Gastrocnemius medialis (tissue), 4 donors: Measurements from ENCODE around the gene RAB17. TPM values are rescaled to one million over a fixed set of nuclear protein-coding genes. Genes with fewer than 3 reads are reported as not detected.
A peak's percentile ranks its signal among the peaks of the same experiment; 100 is the strongest.

Source experiments
- ATAC-seq, 2 donors: fragments of 150-250 bp; one replicate each; pipeline ENCODE4 v1.9.1; 2016
- DNase-seq, 2 donors: peaks; one replicate each; pipeline ENCODE4 v3.0.0-alpha.2; 2019
- H3K27ac ChIP-seq, 4 donors: fragments of 200-600 bp; sonication (generic); 1 replicate in 1 of 4; 2 replicates in 3 of 4; pipeline ENCODE4 v1.5.1; 2016 to 2018; ENCODE audit warnings: mild to moderate bottlenecking in 2 of 4, moderate library complexity in 1 of 4
- H3K27me3 ChIP-seq, 3 donors: fragments of 200-600 bp; sonication (generic) in 2 of 3; 1 replicate in 1 of 3; 2 replicates in 2 of 3; pipeline versions ENCODE4 v1.5.1 to v1.6.0; 2016 to 2019; ENCODE audit warnings: mild to moderate bottlenecking in 1 of 3, moderate library complexity in 1 of 3
- H3K36me3 ChIP-seq, 2 donors: fragments of 200-600 bp; sonication (generic) in 1 of 2; one replicate each; pipeline ENCODE4 v1.5.1; 2017 to 2018
- H3K4me1 ChIP-seq, 2 donors: fragments of 200-600 bp; sonication (generic) in 1 of 2; one replicate each; pipeline ENCODE4 v1.5.1; 2016 to 2017; ENCODE audit warnings: mild to moderate bottlenecking in 2 of 2
- H3K4me3 ChIP-seq, 4 donors: fragments of 200-600 bp; sonication (generic) in 3 of 4; 1 replicate in 1 of 4; 2 replicates in 3 of 4; pipeline ENCODE4 v1.5.1; 2016 to 2019; ENCODE audit warnings: mild to moderate bottlenecking in 2 of 4
- H3K9me3 ChIP-seq, 3 donors: fragments of 200-600 bp; sonication (generic) in 2 of 3; 1 replicate in 1 of 3; 2 replicates in 2 of 3; pipeline ENCODE4 v1.5.1; 2016 to 2019
- POLR2A ChIP-seq, 2 donors: fragments of 450-650 bp; IDR thresholded peaks; one replicate each; pipeline ENCODE4 v1.6.1; 2017; ENCODE audit warnings: antibody characterized with exemption in 2 of 2, mild to moderate bottlenecking in 2 of 2, moderate library complexity in 2 of 2
- in situ Hi-C, 4 donors: fragments of 200-750 bp; cut with MboI; loops; one replicate each; pipeline versions ENCODE4 v1.15.0 to v1.8.0; 2017; ENCODE audit warnings: low sequenced_read_pairs in 4 of 4
- intact Hi-C: fragments of 100-400 bp; cut with DNase I; formaldehyde crosslinking; loops from one replicate; pipeline ENCODE4 v1.15.1; 2023; ENCODE audit warnings: low total_unique reads
- total RNA-seq, 4 donors: library from RNA; depleted of rRNA; stranded (reverse); fragments of >200 nt; gene quantifications; one replicate each; pipeline versions ENCODE4 v1.1.0 to v1.2.3, GENCODE V29; 2016
- TF ChIP-seq, protein P1 (sequence below), 5 experiments: fragments of 450-650 bp in 3 of 5; fragments of 200-600 bp in 2 of 5; sonication (generic) in 2 of 5; IDR thresholded peaks in 4 of 5; conservative IDR thresholded peaks in 1 of 5; 1 replicate in 4 of 5; 2 replicates in 1 of 5; pipeline ENCODE4 v1.5.1; 2016 to 2019; ENCODE audit warnings: antibody characterized with exemption in 5 of 5, mild to moderate bottlenecking in 3 of 5, moderate library complexity in 3 of 5

RAB17 gene
- total RNA-seq, 4 donors from 2014 or later, result 0.42 to 1.3 TPM; not detected in 2

GRCh38 chr2:237603718-237604362 is 13.3 kb upstream of the RAB17 start:
- intact Hi-C loops, result no loop called here
- no peaks in the 10 kb centered on the region for H3K27me3 ChIP-seq
- H3K4me1 ChIP-seq, result peaks cover 16 to 18% of the 10 kb centered on the region in 2 donors
- no peaks in the 10 kb centered on the region for H3K9me3 ChIP-seq
- peak overlapping the region in 2 of 4 donors; percentile 46 to 57 for H3K27ac ChIP-seq
- no peak for DNase-seq
- TF ChIP-seq POLR2A (IDR thresholded peaks at IDR 0.05), result peak in 1 of 2 donors; percentile 51
- TF ChIP-seq, protein P1, sequence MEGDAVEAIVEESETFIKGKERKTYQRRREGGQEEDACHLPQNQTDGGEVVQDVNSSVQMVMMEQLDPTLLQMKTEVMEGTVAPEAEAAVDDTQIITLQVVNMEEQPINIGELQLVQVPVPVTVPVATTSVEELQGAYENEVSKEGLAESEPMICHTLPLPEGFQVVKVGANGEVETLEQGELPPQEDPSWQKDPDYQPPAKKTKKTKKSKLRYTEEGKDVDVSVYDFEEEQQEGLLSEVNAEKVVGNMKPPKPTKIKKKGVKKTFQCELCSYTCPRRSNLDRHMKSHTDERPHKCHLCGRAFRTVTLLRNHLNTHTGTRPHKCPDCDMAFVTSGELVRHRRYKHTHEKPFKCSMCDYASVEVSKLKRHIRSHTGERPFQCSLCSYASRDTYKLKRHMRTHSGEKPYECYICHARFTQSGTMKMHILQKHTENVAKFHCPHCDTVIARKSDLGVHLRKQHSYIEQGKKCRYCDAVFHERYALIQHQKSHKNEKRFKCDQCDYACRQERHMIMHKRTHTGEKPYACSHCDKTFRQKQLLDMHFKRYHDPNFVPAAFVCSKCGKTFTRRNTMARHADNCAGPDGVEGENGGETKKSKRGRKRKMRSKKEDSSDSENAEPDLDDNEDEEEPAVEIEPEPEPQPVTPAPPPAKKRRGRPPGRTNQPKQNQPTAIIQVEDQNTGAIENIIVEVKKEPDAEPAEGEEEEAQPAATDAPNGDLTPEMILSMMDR (IDR thresholded peaks at IDR 0.05 in 4 of 5, conservative IDR thresholded peaks at IDR 0.05 in 1 of 5), result no peak
- H3K36me3 ChIP-seq, result no peaks in the 10 kb centered on the region
- in situ Hi-C loops, result loop anchor here in 1 of 4 donors (5.0 kb wide), 1 partner anchor 138 kb away; no protein-coding TSS in a partner anchor
- no peak for ATAC-seq
- peak overlapping the region in 1 of 4 donors; percentile 5 for H3K4me3 ChIP-seq

DNA sequence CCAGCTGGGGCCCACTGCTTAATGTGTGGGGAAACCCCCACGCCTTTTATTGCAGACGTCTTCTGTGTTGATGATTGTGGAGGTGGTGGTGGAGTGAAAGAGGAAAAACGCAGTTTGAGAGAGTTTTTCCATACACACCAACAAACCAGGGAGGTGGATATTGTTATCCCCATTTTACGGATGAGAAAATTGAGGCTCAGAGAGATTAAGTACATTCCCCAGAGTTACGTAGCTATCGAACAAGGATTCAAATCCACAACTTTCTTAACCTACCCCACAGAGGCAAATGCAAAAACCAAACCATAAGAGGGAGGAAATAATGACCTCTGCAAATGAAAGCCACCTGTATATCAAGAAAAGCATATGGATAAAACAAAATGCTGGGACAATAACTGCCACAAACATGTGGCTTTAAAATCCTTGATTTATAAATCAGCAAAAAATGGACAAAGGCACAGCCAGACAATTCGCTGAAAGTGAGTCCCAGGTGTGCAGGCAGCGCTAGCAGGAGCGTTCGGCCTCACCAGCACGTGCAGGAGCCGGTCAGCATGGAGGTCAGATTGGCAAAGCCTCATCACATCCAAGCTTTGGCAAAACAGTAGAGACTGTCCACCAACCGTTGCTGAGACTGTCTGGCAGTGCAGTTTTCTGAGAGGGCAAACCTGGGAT is 12.6 kb upstream of the RAB17 start:
- in situ Hi-C loops, result loop anchor here in 1 of 4 donors (5.0 kb wide), 1 partner anchor 139 kb away; no protein-coding TSS in a partner anchor
- no peaks in the 10 kb centered on the region for H3K27me3 ChIP-seq
- peak overlapping the region in 1 of 4 donors; percentile 46 for H3K27ac ChIP-seq

DNA sequence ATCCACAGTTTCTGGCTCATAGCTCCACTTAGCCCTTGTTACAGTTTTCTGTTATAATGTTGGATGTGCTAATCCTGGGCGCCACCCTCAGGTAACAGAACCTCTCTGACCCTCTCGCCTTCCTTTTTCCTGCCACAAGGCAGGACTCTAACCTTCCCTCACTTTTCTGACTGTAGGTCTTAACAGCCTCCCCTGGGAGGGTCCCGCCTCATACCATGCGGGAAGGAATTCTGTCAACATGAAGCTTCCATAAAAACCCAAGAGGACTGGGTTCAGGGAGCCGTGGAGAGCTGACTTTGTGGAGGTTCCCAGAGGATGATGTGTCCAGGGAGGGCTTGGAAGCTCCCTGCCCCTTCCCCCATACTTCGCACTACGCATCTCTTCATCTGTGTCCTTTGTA is 11.9 kb upstream of the RAB17 start:
- Histone ChIP-seq H3K4me1 (peaks cover 16 to 18% of the 10 kb centered on the region in 2 donors), H3K27me3 (no peaks in the 10 kb centered on the region), H3K4me3 (no peak overlapping the region), H3K27ac (no peak overlapping the region), H3K9me3 (no peaks in the 10 kb centered on the region), H3K36me3 (no peaks in the 10 kb centered on the region)
- in situ Hi-C loops, result loop anchor here in 1 of 4 donors (5.0 kb wide), 1 partner anchor 140 kb away; no protein-coding TSS in a partner anchor
- intact Hi-C loops, result no loop called here
- ATAC-seq (no peak), DNase-seq (no peak)
- TF ChIP-seq, protein P1 (IDR thresholded peaks at IDR 0.05 in 4 of 5, conservative IDR thresholded peaks at IDR 0.05 in 1 of 5), result no peak
- TF ChIP-seq POLR2A (IDR thresholded peaks at IDR 0.05), result no peak

More for the DNA sequence above, 12.6 kb upstream of the RAB17 start:
- no peaks in the 10 kb centered on the region for H3K36me3 ChIP-seq
- no peaks in the 10 kb centered on the region for H3K9me3 ChIP-seq
- DNase-seq (no peak), ATAC-seq (no peak)
- intact Hi-C loops, result no loop called here
- TF ChIP-seq POLR2A (IDR thresholded peaks at IDR 0.05), result no peak
- TF ChIP-seq, protein P1 (IDR thresholded peaks at IDR 0.05 in 4 of 5, conservative IDR thresholded peaks at IDR 0.05 in 1 of 5), result no peak
- H3K4me1 ChIP-seq, result peaks cover 16 to 18% of the 10 kb centered on the region in 2 donors
- peak overlapping the region in 1 of 4 donors; percentile 5 for H3K4me3 ChIP-seq

DNA sequence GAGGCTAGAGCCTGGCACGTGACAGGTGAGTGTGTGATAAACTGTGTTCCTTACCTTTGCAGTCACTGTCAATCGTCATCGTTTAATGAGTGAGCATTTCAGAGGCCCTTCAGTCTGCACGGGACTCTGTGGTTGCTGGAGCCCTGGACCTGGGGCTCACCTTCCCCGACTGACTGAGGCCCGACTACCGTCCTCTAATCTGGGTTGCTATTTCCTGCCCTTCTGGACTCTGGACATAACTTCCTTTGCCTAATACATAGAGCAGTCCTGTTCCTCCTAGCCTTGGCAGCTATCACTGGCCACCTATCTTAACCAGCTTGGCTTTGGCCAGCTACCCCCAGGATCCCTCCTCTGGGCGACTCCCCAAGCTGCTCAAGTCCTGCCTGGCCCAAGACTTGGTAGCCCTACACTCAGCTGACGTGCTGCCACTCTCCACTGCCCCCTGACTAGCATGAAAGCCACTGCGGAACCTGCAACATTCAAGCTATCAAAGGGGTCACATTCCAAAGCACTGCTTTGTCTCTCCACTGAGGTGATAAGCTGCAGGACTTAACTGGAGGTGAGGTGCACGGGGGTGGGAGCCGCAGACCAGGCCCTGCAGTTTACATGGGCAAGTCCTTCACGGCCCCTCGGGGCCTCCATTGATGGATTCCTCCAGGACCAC is 11.1 kb upstream of the RAB17 start:
- DNase-seq (no peak), ATAC-seq (no peak)
- H3K4me1 ChIP-seq, result peaks cover 16 to 18% of the 10 kb centered on the region in 2 donors
- no peaks in the 10 kb centered on the region for H3K36me3 ChIP-seq
- intact Hi-C loops, result loop anchor here (2.0 kb wide), 3 partner anchors 41 to 65 kb away; no protein-coding TSS in a partner anchor
- no peaks in the 10 kb centered on the region for H3K9me3 ChIP-seq
- no peaks in the 10 kb centered on the region for H3K27me3 ChIP-seq
- in situ Hi-C loops, result loop anchor here in 1 of 4 donors (5.0 kb wide), 1 partner anchor 141 kb away; no protein-coding TSS in a partner anchor
- H3K4me3 ChIP-seq, result no peak overlapping the region
- TF ChIP-seq, protein P1 (IDR thresholded peaks at IDR 0.05 in 4 of 5, conservative IDR thresholded peaks at IDR 0.05 in 1 of 5), result no peak
- TF ChIP-seq POLR2A (IDR thresholded peaks at IDR 0.05), result no peak
- H3K27ac ChIP-seq, result peak overlapping the region in 2 of 4 donors; percentile 91 to 96
